WERI-Rb-1 (cell line): ENCODE measurements around the gene NCS1.

ENCODE experiments used
- DNase-seq: peaks from one replicate; pipeline ENCODE4 v3.0.0-alpha.2; 2020
- H3K27ac ChIP-seq: fragments of 250-450 bp; sonication (Bioruptor Pico); 2 replicates; pipeline ENCODE4 v1.5.1; 2020; ENCODE audit warnings: mild to moderate bottlenecking, moderate library complexity
- H3K27me3 ChIP-seq: fragments of 250-450 bp; sonication (Bioruptor Pico); 2 replicates; pipeline ENCODE4 v1.5.1; 2021; ENCODE audit warnings: mild to moderate bottlenecking, low read depth, moderate library complexity; ENCODE audit not compliant: insufficient read depth, severe bottlenecking
- H3K36me3 ChIP-seq: fragments of 250-450 bp; sonication (Bioruptor Pico); 2 replicates; pipeline ENCODE4 v1.5.1; 2020; ENCODE audit warnings: mild to moderate bottlenecking, moderate library complexity
- H3K4me3 ChIP-seq: 2 replicates; pipeline ENCODE4 v1.5.1; 2011; ENCODE audit warnings: low read depth, mild to moderate bottlenecking, control low read depth, low read length
- H3K9me3 ChIP-seq: fragments of 250-450 bp; sonication (Bioruptor Pico); 2 replicates; pipeline ENCODE4 v1.5.1; 2021; ENCODE audit warnings: mild to moderate bottlenecking, moderate library complexity; ENCODE audit not compliant: severe bottlenecking
- CTCF ChIP-seq: IDR thresholded peaks from 2 replicates; pipeline ENCODE4 v1.5.1; 2011; ENCODE audit warnings: low read depth, mild to moderate bottlenecking, control low read depth, inconsistent platforms, low read length

The NCS1 gene

GRCh38 chr9:130183133-130183762 lies 11.0 kb downstream of the NCS1 start:
- Histone ChIP-seq H3K27ac (peak overlapping the region; percentile 43), H3K4me3 (no peak overlapping the region), H3K9me3 (no peaks in the 10 kb centered on the region), H3K36me3 (peaks cover 56% of the 10 kb centered on the region), H3K27me3 (no peaks in the 10 kb centered on the region)
- peak; percentile 37 for DNase-seq
- no peak for TF ChIP-seq CTCF

- no peak for TF ChIP-seq CTCF
- Histone ChIP-seq H3K27ac (no peak overlapping the region), H3K36me3 (peaks cover 49% of the 10 kb centered on the region), H3K4me3 (no peak overlapping the region), H3K27me3 (no peaks in the 10 kb centered on the region), H3K9me3 (no peaks in the 10 kb centered on the region)
- no peak for DNase-seq
These were observed 12.8 kb downstream of the NCS1 start for GRCh38 chr9:130185017-130185416.

- Histone ChIP-seq H3K27ac (0 out of 2 replicates have a peak overlapping the region, but pooled peaks have one; percentile 7), H3K36me3 (peaks cover 49% of the 10 kb centered on the region), H3K9me3 (no peaks in the 10 kb centered on the region), H3K27me3 (no peaks in the 10 kb centered on the region), H3K4me3 (no peak overlapping the region)
- TF ChIP-seq CTCF, result no peak
- no peak for DNase-seq
These were observed 13.4 kb downstream of the NCS1 start for GRCh38 chr9:130185490-130186031.

- H3K27ac ChIP-seq, result no peak overlapping the region
These were observed 13.8 kb downstream of the NCS1 start for GRCh38 chr9:130186051-130186450.

GRCh38 chr9:130186839-130187522 lies 14.8 kb downstream of the NCS1 start:
- H3K36me3 ChIP-seq, result peaks cover 39% of the 10 kb centered on the region
- TF ChIP-seq CTCF, result no peak
- no peaks in the 10 kb centered on the region for H3K27me3 ChIP-seq

More at GRCh38 chr9:130186051-130186450, 13.8 kb downstream of the NCS1 start:
- no peak overlapping the region for H3K4me3 ChIP-seq
- no peaks in the 10 kb centered on the region for H3K9me3 ChIP-seq
- no peak for TF ChIP-seq CTCF
- H3K36me3 ChIP-seq, result peaks cover 44% of the 10 kb centered on the region
- no peaks in the 10 kb centered on the region for H3K27me3 ChIP-seq
- DNase-seq, result no peak

More at GRCh38 chr9:130186839-130187522, 14.8 kb downstream of the NCS1 start:
- Histone ChIP-seq H3K9me3 (no peaks in the 10 kb centered on the region), H3K4me3 (no peak overlapping the region), H3K27ac (no peak overlapping the region; the same call in 1 of the 2 replicates)
- peak; percentile 53 for DNase-seq
